NCI-H1436 treated with DMSO at 0.1 percent for 48 hours (cell line): ENCODE measurements around the gene SBF2.
"Not testable (repeated sequence)": the region's sequence is repeated elsewhere in the genome, so short reads cannot be mapped to it uniquely, and the experiment has no call there.

Experiments used
- DNase-seq: peaks from one replicate; lab custom pipeline; 2025; lab: John Stamatoyannopoulos, UW

SBF2 gene

GRCh38 chr11:10058356-10058755 is 235.7 kb downstream of the SBF2 start:
- no peak for DNase-seq

- DNase-seq = no peak
Measured at GRCh38 chr11:10051868-10052586, 242.0 kb downstream of the SBF2 start.

GRCh38 chr11:10050561-10050960 is 243.5 kb downstream of the SBF2 start:
- DNase-seq = no peak

GRCh38 chr11:10049756-10050155 is 244.3 kb downstream of the SBF2 start:
- no peak for DNase-seq

- no peak for DNase-seq
Measured at GRCh38 chr11:10048350-10048749, 245.7 kb downstream of the SBF2 start.

GRCh38 chr11:10044618-10045017 is 249.4 kb downstream of the SBF2 start:
- DNase-seq = no peak

DNA sequence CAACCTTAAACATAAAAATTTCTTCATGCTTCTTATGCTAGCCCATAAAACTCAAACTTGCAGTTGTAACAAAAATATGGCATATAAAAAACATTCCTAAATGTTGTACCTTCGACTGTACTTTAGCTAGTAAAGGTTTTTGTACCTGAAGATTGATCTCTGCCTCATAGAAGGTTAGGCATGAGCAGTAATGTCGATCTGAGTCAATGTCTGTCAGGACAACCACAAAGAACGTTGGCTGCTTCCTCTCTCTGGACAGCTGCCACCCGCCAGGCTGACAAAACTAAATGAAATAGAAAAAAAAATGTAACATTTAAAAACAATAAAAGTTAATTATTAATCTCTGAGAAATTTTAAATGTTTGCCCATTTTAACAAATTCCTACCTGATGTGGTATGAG is 251.3 kb downstream of the SBF2 start:
- no peak for DNase-seq

DNA sequence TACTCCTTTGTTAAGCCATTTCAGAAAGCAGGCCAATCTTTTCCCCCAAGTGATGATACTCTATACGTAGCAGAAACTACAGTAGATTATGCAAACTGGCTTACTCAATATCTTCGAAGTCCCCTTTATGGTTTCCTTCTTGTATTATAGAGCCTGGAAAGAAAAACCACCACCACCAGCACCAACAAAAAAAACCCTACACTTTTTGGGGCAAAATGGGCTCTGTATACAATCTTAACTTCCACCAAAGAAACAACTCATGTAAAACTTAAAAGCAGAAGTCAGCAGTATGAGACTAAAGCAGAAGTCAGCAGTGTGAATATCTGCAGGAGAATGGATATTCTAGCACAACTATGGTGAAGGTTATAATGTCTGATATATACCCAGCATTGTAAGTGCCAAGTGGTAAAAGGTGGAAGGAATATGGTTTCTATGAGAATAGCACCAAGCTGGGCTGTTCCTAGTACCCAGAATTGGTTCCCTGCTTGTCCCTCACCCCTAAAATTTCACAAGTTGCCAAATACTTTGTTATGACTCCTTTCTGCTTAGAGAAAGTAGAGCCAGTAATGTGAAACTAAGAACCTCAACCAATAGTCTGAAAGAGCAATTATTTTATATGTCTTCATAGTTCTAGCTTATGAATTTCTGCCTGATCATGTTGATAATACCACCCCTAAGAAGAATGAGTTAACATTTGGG is 252.1 kb downstream of the SBF2 start:
- DNase-seq = no peak

- no peak for DNase-seq
Measured at GRCh38 chr11:10041332-10041731, 252.7 kb downstream of the SBF2 start.

- DNase-seq = no peak
Measured at GRCh38 chr11:10038521-10039302, 255.3 kb downstream of the SBF2 start.

DNA sequence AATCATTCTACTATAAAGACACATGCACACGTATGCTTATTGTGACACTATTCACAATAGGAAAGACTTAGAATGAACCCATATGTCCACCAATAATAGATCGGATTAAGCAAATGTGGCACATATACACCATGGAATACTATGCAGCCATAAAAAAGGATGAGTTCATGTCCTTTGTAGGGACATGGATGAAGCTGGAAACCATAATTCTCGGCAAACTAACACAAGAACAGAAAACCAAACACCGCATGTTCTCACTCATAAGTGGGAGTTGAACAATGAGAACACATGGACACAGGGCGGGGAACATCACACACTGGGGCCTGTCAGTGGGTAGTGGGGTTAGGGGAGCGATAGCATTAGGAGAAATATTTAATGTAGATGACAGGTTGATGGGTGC is 258.1 kb downstream of the SBF2 start:
- not testable (repeated sequence) for DNase-seq

DNA sequence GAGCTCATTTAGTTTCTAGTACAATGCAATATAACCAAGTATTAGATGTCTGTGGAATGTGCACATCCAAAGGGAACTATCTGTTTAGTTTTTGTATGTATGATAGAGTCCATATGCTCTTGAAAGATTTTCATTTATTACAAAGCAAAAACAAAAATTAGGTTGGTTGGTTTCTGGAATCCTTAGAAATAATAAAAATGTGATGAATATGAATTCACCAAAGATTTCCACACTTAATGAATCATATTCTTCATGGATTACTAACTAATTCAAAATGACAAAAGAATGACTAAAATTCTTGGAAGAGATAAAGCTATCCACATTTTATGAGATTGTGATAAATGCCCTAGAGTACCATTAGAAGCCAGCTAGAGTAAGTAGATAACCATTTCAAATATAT is 261.1 kb downstream of the SBF2 start:
- DNase-seq = no peak

GRCh38 chr11:10030122-10030490 is 263.9 kb downstream of the SBF2 start:
- no peak for DNase-seq

GRCh38 chr11:10029386-10030121 is 264.5 kb downstream of the SBF2 start:
- DNase-seq = no peak

GRCh38 chr11:10026514-10026913 is 267.5 kb downstream of the SBF2 start:
- no peak for DNase-seq

GRCh38 chr11:10023212-10023611 is 270.8 kb downstream of the SBF2 start:
- no peak for DNase-seq

DNA sequence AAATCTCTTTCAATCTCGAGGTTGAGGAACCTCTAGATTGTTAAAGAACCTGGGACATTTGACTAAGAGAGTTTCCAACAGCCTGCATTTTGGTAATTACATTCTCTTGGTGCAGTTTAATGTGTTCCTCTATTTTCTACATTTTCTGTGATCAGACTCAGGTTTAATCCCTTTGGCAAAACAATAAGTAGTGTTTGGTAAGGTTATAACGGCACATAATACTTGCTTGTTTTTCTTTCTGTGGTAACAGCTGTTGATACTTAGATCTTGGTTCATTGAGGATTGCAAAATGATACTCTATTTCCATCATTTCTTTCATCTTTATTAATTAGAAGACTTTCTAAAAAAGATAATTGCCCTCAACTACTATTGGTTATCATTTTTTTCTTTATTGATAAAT is 271.3 kb downstream of the SBF2 start:
- DNase-seq = no peak

GRCh38 chr11:10021563-10021962 is 272.5 kb downstream of the SBF2 start:
- DNase-seq = no peak

DNA sequence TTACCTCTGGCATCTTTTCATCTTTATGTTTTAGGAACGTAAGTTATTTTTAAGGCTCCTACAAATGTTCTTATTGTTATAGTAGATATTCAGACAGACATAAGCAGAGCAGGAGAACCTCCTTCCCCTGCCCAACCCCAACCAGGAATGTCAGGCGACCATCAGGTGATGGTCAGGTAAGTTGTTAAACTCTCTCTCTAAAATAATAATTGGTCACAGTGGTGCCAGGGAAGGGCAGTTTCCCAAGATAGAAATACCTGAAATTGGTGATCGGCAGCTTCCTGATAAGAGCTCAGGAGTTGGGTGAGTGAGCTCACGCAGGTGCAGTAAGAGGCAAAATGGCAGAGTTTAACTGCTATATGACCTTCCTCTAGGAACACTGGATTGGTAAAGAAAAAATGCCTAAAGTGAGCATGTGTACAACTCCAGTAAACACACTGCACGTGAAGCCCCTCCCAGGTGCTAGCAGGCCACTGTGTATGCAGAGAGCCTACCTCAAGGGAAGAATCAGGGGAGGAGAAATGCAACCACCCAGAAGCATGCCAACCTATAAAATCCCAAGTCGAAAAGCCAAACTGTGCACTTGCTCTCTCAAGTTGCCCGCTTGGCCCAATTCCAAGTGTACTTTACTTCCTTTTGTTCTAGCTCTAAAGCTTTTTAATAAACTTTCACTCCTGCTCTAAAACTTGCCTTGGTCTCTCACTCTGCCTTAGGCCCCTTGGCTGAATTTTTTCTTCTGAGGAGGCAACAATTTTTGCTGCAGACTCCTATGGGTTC is 273.9 kb downstream of the SBF2 start:
- no peak for DNase-seq

DNA sequence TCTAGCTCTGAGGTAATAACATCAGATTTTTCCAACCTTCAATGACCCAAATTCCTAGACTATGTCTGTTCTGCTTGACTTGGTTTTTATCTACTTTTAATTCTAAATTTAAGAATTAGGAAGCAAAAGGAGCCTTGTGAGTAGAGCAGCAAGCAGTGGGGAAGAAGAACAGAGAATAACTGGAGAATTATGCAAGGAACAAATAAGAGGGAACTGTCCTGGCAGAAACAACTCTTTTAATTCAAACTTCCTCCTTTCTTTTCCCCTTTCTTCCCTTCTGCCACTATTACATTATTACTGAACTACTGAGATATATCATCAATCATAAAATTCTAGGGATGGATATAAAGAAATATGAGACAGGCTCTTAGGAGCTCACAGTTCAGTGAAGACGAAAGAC is 276.1 kb downstream of the SBF2 start:
- DNase-seq = no peak

GRCh38 chr11:10017050-10017449 is 277.0 kb downstream of the SBF2 start:
- DNase-seq = no peak

DNA sequence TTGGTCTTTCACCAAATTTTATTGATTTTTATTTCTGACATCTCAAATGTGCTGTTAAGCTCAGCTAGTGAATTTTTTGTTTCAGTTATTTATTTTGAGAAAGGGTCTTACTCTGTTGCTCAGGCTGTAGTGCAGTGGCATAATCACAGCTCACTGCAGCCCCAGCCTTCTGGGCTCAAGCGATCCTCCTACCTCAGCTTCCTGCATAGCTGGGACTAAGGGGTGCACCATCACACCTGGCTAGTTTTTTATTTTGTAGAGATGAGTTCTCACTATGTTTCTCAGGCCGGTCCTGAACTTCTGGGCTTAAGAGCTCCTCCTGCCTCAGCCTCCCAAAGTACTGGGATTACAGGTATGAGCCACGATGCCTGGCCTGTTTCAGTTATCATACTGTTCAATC is 282.0 kb downstream of the SBF2 start:
- no peak for DNase-seq
